GM23338 (cell line): Measurements from ENCODE around the gene PICALM.

Experiments used
- EZH2 ChIP-seq: fragments of 200-600 bp; sonication (generic); IDR thresholded peaks from one replicate; pipeline ENCODE4 v1.8.0; 2017; ENCODE audit warnings: antibody characterized with exemption, mild to moderate bottlenecking, low read depth; ENCODE audit not compliant: unreplicated experiment
- EZH2phosphoT487 ChIP-seq: fragments of 200-600 bp; sonication (generic); IDR thresholded peaks from one replicate; pipeline ENCODE4 v1.8.1; 2018; ENCODE audit warnings: antibody characterized with exemption; ENCODE audit not compliant: unreplicated experiment
- JUNB ChIP-seq: IDR thresholded peaks from one replicate; pipeline ENCODE4 v1.6.1; 2016; ENCODE audit warnings: antibody characterized with exemption; ENCODE audit not compliant: unreplicated experiment
- NANOG ChIP-seq: IDR thresholded peaks from 2 replicates; pipeline ENCODE4 v1.6.1; 2016; ENCODE audit warnings: antibody characterized with exemption, borderline replicate concordance
- POLR2AphosphoS5 ChIP-seq: IDR thresholded peaks from 2 replicates; pipeline ENCODE4 v1.6.1; 2016; ENCODE audit warnings: antibody characterized with exemption, low read depth
- STAT1 ChIP-seq: IDR thresholded peaks from one replicate; pipeline ENCODE4 v1.6.1; 2016; ENCODE audit warnings: antibody characterized with exemption; ENCODE audit not compliant: unreplicated experiment
- ZNF114 ChIP-seq: fragments of 250-450 bp; sonication (Bioruptor Pico); IDR thresholded peaks from 2 replicates; pipeline ENCODE4 v1.5.0; 2020; ENCODE audit warnings: mild to moderate bottlenecking, moderate library complexity
- TF ChIP-seq, protein P1 (sequence below), 2 experiments: fragments of 200-600 bp in 1 of 2; sonication (generic) in 1 of 2; conservative IDR thresholded peaks; 2 replicates each; pipeline versions ENCODE4 v1.5.1 to v1.6.1; 2016 to 2017; ENCODE audit warnings: antibody characterized with exemption in 2 of 2, low read depth in 2 of 2, mild to moderate bottlenecking in 2 of 2, moderate library complexity in 1 of 2
- TF ChIP-seq, protein P2 (sequence below): IDR thresholded peaks from one replicate; pipeline ENCODE4 v1.6.1; 2018; ENCODE audit warnings: antibody characterized with exemption; ENCODE audit not compliant: unreplicated experiment
- TF ChIP-seq, protein P3 (sequence below): IDR thresholded peaks from 2 replicates; pipeline ENCODE4 v1.6.1; 2016; ENCODE audit warnings: antibody characterized with exemption

DNA sequence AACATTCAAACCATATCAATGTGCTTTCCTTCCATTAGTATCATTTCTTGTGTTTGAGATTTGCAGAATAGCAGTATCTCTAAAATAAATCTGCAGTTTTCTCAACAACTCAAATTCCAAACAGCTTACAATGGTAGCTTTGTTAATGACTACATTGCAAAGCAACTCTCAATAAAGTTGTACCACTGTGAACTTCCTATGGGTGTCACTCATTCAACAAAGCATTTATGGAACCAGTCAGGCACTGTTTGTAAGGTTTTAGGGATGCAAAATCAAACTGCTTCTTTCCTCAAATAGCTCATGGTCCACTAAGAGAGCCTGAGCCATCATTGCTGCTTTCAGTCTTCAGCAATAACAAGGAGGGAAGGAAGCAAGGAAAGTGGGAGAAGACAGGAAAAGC lies 122.7 kb downstream of the PICALM start:
- TF ChIP-seq, protein P1, sequence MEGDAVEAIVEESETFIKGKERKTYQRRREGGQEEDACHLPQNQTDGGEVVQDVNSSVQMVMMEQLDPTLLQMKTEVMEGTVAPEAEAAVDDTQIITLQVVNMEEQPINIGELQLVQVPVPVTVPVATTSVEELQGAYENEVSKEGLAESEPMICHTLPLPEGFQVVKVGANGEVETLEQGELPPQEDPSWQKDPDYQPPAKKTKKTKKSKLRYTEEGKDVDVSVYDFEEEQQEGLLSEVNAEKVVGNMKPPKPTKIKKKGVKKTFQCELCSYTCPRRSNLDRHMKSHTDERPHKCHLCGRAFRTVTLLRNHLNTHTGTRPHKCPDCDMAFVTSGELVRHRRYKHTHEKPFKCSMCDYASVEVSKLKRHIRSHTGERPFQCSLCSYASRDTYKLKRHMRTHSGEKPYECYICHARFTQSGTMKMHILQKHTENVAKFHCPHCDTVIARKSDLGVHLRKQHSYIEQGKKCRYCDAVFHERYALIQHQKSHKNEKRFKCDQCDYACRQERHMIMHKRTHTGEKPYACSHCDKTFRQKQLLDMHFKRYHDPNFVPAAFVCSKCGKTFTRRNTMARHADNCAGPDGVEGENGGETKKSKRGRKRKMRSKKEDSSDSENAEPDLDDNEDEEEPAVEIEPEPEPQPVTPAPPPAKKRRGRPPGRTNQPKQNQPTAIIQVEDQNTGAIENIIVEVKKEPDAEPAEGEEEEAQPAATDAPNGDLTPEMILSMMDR (conservative IDR thresholded peaks at IDR 0.05; ENCODE audit: low read depth in 2 of 2): no peak
- TF ChIP-seq EZH2: no peak
- TF ChIP-seq, protein P2, sequence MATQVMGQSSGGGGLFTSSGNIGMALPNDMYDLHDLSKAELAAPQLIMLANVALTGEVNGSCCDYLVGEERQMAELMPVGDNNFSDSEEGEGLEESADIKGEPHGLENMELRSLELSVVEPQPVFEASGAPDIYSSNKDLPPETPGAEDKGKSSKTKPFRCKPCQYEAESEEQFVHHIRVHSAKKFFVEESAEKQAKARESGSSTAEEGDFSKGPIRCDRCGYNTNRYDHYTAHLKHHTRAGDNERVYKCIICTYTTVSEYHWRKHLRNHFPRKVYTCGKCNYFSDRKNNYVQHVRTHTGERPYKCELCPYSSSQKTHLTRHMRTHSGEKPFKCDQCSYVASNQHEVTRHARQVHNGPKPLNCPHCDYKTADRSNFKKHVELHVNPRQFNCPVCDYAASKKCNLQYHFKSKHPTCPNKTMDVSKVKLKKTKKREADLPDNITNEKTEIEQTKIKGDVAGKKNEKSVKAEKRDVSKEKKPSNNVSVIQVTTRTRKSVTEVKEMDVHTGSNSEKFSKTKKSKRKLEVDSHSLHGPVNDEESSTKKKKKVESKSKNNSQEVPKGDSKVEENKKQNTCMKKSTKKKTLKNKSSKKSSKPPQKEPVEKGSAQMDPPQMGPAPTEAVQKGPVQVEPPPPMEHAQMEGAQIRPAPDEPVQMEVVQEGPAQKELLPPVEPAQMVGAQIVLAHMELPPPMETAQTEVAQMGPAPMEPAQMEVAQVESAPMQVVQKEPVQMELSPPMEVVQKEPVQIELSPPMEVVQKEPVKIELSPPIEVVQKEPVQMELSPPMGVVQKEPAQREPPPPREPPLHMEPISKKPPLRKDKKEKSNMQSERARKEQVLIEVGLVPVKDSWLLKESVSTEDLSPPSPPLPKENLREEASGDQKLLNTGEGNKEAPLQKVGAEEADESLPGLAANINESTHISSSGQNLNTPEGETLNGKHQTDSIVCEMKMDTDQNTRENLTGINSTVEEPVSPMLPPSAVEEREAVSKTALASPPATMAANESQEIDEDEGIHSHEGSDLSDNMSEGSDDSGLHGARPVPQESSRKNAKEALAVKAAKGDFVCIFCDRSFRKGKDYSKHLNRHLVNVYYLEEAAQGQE: no peak
- TF ChIP-seq, protein P3, sequence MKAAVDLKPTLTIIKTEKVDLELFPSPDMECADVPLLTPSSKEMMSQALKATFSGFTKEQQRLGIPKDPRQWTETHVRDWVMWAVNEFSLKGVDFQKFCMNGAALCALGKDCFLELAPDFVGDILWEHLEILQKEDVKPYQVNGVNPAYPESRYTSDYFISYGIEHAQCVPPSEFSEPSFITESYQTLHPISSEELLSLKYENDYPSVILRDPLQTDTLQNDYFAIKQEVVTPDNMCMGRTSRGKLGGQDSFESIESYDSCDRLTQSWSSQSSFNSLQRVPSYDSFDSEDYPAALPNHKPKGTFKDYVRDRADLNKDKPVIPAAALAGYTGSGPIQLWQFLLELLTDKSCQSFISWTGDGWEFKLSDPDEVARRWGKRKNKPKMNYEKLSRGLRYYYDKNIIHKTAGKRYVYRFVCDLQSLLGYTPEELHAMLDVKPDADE: no peak
- no peak for TF ChIP-seq EZH2phosphoT487
- TF ChIP-seq POLR2AphosphoS5: no peak
- no peak for TF ChIP-seq NANOG
- TF ChIP-seq JUNB: no peak
- TF ChIP-seq ZNF114: no peak
- no peak for TF ChIP-seq STAT1
